ENCODE results near the gene FAM117B.

GRCh38 chr2:202636213-202636513, 1.4 kb downstream of the FAM117B start:
- TF ChIP-seq CTCF (IDR thresholded peaks at IDR 0.05; ENCODE audit: insufficient read depth, low read depth, low read length), result no peak
- TF ChIP-seq EZH2 (IDR thresholded peaks at IDR 0.05; ENCODE audit: insufficient read depth, low read length), result no peak
